GM21526 (cell line): ENCODE data around the gene SAPCD2.
A peak's percentile ranks its signal among the peaks of the same experiment; 100 is the strongest.

ENCODE experiments used
- ATAC-seq: cut with Tn5 transposase; IDR thresholded peaks from one replicate; pipeline ENCODE4 v1.9.1; 2021; ENCODE audit warnings: moderate library complexity; ENCODE audit not compliant: unreplicated experiment, low FRiP score

SAPCD2 gene

GRCh38 chr9:137082925-137083290, 12.6 kb upstream of the SAPCD2 start:
- ATAC-seq: no peak

- no peak for ATAC-seq
Observed at GRCh38 chr9:137082222-137082924, 12.0 kb upstream of the SAPCD2 start.

- ATAC-seq: no peak
Observed at GRCh38 chr9:137080260-137081122, 10.1 kb upstream of the SAPCD2 start.

GRCh38 chr9:137079401-137079787, 9.0 kb upstream of the SAPCD2 start:
- no peak for ATAC-seq

GRCh38 chr9:137078701-137079400, 8.5 kb upstream of the SAPCD2 start:
- no peak for ATAC-seq

GRCh38 chr9:137077758-137078693, 7.7 kb upstream of the SAPCD2 start:
- ATAC-seq: no peak

GRCh38 chr9:137077010-137077747, 6.8 kb upstream of the SAPCD2 start, which contains the start of gene UAP1L1:
UAP1L1 (plus strand) TSS chr9:137077517; CDS start chr9:137077533, 16 bp downstream.
- ATAC-seq: no peak

- ATAC-seq: no peak
Observed at GRCh38 chr9:137076636-137077009, 6.3 kb upstream of the SAPCD2 start.

GRCh38 chr9:137075275-137075775, 5.0 kb upstream of the SAPCD2 start:
- no peak for ATAC-seq

- ATAC-seq: no peak
Observed at GRCh38 chr9:137074657-137075274, 4.4 kb upstream of the SAPCD2 start.

- ATAC-seq: no peak
Observed at GRCh38 chr9:137073992-137074399, 3.6 kb upstream of the SAPCD2 start.

- ATAC-seq: no peak
Observed at GRCh38 chr9:137071282-137071681, 925 bp upstream of the SAPCD2 start.

GRCh38 chr9:137070906-137071275, 534 bp upstream of the SAPCD2 start:
- ATAC-seq: no peak

GRCh38 chr9:137069508-137070091, 757 bp downstream of the SAPCD2 start:
- peak; percentile 3 for ATAC-seq

- ATAC-seq: no peak
Observed at GRCh38 chr9:137068539-137069507, 1.5 kb downstream of the SAPCD2 start.

- no peak for ATAC-seq
Observed at GRCh38 chr9:137067860-137068538, 2.4 kb downstream of the SAPCD2 start.
